Stomach (tissue), 9 donors: Measurements from ENCODE around the gene TFEB. TPM values are rescaled to one million over a fixed set of nuclear protein-coding genes. Genes with fewer than 3 reads are reported as not detected.

Experiments
- DNase-seq, 2 donors: peaks; one replicate each; pipeline versions ENCODE4 v3.0.0 to v3.0.0-alpha.2; 2013 to 2019
- H3K27ac ChIP-seq, 5 donors: fragments of 200-600 bp in 4 of 5; sonication (generic) in 4 of 5; one replicate each; pipeline ENCODE4 v1.5.1; 2013 to 2019; ENCODE audit warnings: mild to moderate bottlenecking in 1 of 5, moderate library complexity in 1 of 5
- H3K27me3 ChIP-seq, 3 donors: fragments of 200-600 bp; sonication (generic); one replicate each; pipeline ENCODE4 v1.5.1; 2017 to 2019; ENCODE audit warnings: mixed run types in 1 of 3
- H3K36me3 ChIP-seq, 4 donors: fragments of 200-600 bp; sonication (generic); 1 replicate in 3 of 4; 2 replicates in 1 of 4; pipeline ENCODE4 v1.5.1; 2016 to 2019
- H3K4me1 ChIP-seq, 4 donors: fragments of 200-600 bp; sonication (generic); one replicate each; pipeline ENCODE4 v1.5.1; 2016 to 2019
- H3K4me3 ChIP-seq, 4 donors: fragments of 200-600 bp; sonication (generic) in 3 of 4; one replicate each; pipeline ENCODE4 v1.5.1; 2016 to 2019; ENCODE audit warnings: mild to moderate bottlenecking in 1 of 4
- H3K9me3 ChIP-seq, 4 donors: fragments of 200-600 bp; sonication (generic); one replicate each; pipeline ENCODE4 v1.5.1; 2016 to 2019
- CTCF ChIP-seq, 7 experiments: fragments of 450-650 bp in 4 of 7; fragments of 200-600 bp in 3 of 7; sonication (generic) in 3 of 7; IDR thresholded peaks; one replicate each; pipeline ENCODE4 v1.5.1; 2016 to 2019; ENCODE audit warnings: antibody characterized with exemption in 7 of 7, control low read depth in 2 of 7, mild to moderate bottlenecking in 1 of 7
- EP300 ChIP-seq: sonication (generic); formaldehyde crosslinking; IDR thresholded peaks from one replicate; pipeline ENCODE4 v1.6.1; 2017; ENCODE audit warnings: antibody characterized with exemption
- POLR2A ChIP-seq, 4 donors: fragments of 450-650 bp; IDR thresholded peaks; one replicate each; pipeline ENCODE4 v1.6.1; 2016; ENCODE audit warnings: antibody characterized with exemption in 4 of 4, control low read depth in 2 of 4, mild to moderate bottlenecking in 1 of 4, moderate library complexity in 1 of 4
- POLR2AphosphoS5 ChIP-seq, 3 donors: sonication (generic); formaldehyde crosslinking; IDR thresholded peaks; one replicate each; pipeline ENCODE4 v1.6.1; 2016; ENCODE audit warnings: antibody characterized with exemption in 3 of 3
- WGBS, 5 donors: extraction: QIAGEN DNeasy Blood & Tissue Kit in 3 of 5; methylation state at CpG; one replicate each; pipeline versions ENCODE4 v1.1.5 to v1.1.7; 2013 to 2018; 5-methylcytosine and 5-hydroxymethylcytosine counted together
- intact Hi-C: fragments of 100-400 bp; cut with DNase I; formaldehyde crosslinking; loops from one replicate; pipeline ENCODE4 v1.15.1; 2023; ENCODE audit warnings: low total_unique reads
- polyA plus RNA-seq, 3 donors: library from polyadenylated mRNA; stranded (reverse); fragments of 200-250 nt; gene quantifications; one replicate each; pipeline ENCODE4 v1.2.3, GENCODE V29; 2013
- total RNA-seq, 5 donors: library from RNA; depleted of rRNA; stranded (reverse); fragments of >200 nt; gene quantifications; one replicate each; pipeline versions ENCODE4 v1.1.0 to v1.2.3, GENCODE V29; 2014 to 2016
- donor health status: healthy with polysubstance abuse.
- donor health status: Bipolar disorder and iron deficiency.
- donor health status: healthy.

The TFEB gene
- total and polyA plus RNA-seq, 8 donors, result 6.4 to 130 (median 13.5) TPM

- Histone ChIP-seq H3K27ac (peak overlapping the region; percentile 72 to 82 (median 75)), H3K9me3 (no peaks in the 10 kb centered on the region), H3K27me3 (no peaks in the 10 kb centered on the region), H3K36me3 (peaks cover 0 to 11% (median 0%) of the 10 kb centered on the region in 4 donors), H3K4me3 (no peak overlapping the region), H3K4me1 (peaks cover 9 to 22% (median 16%) of the 10 kb centered on the region in 4 donors)
- TF ChIP-seq POLR2AphosphoS5 (IDR thresholded peaks at IDR 0.05) (no peak), POLR2A (IDR thresholded peaks at IDR 0.05) (no peak), EP300 (no peak), CTCF (IDR thresholded peaks at IDR 0.05) (no peak)
- DNase-seq, result peak in 1 of 2 donors; percentile 91
- 15 to 43% (median 35%) methylated on average over 3 of the region's 3 CpGs for WGBS, 5 donors
- intact Hi-C loops, result no loop called here
Measured at GRCh38 chr6:41748542-41748941, 13.1 kb upstream of the TFEB start.

DNA sequence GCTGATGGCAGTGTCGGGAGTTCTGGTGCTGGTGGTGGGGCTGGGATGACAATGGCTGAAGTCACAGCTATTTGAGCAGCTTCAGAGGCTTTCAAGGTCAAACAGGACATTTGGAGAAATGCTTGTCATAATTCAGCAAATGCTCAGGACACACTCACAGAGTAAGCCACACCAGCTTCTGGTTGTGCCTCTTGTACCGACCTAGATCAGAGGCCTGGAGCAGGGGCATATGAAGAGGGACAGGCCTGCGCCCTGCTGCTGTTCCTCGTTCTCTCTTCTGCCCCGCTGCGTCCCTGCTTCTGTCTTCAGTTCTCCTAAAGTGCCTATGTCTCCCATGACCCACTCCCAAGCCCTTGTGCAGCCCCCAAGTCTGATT, 12.7 kb upstream of the TFEB start:
- DNase-seq, result no peak
- H3K4me1 ChIP-seq, result peaks cover 9 to 27% (median 18%) of the 10 kb centered on the region in 4 donors
- peak overlapping the region; percentile 72 to 82 (median 75) for H3K27ac ChIP-seq
- no peak for TF ChIP-seq POLR2A (IDR thresholded peaks at IDR 0.05)
- TF ChIP-seq EP300, result no peak
- TF ChIP-seq POLR2AphosphoS5 (IDR thresholded peaks at IDR 0.05), result no peak
- no peak for TF ChIP-seq CTCF (IDR thresholded peaks at IDR 0.05)
- H3K27me3 ChIP-seq, result no peaks in the 10 kb centered on the region
- H3K4me3 ChIP-seq, result no peak overlapping the region
- WGBS, 5 donors, result 56 to 80% (median 64%) methylated on average over 6 of the region's 6 CpGs
- intact Hi-C loops, result no loop called here
- peaks cover 0 to 16% (median 0%) of the 10 kb centered on the region in 4 donors for H3K36me3 ChIP-seq
- no peaks in the 10 kb centered on the region for H3K9me3 ChIP-seq

DNA sequence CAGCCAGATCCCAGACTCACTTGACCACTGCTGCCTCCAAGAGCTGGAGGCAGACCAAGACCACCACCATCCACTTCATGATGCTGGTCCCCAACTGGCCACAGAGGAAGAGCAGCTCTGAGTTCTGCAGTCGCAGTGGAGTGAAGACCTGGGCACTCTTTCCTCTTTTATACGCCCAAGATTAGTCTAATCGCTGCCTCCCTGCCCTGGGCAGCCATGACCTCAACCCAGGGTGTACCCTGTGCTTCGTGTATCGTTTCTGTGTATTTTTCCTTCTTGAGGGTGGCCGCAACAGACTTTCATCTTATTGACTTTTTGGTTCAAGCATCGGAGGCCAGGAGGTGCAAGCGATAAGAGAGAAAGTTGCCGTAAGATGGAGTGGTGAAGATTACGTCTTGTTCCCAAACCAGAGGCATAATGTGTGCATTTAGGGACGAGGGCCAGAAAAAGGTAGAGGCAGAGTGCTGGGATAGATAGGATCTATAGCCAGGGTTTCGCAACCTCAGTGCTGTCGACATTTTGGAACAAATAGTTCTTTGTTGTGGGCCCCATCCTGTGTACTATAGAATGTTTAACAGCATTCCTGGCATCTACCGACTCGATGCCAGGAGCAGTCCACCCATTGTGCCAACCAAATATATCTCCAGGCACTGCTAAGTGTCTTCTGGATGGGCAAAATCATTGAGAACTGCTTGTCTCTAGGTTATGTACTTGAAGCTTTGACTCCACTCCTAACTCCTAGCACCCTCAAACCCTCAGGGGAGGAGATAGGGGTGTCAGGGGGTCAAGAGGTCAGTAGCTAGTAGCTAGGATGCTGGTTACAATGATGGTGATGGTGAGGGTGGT, 12.1 kb upstream of the TFEB start, which contains the start of gene PGC:
Gene PGC (minus strand): TSS at position 142 of the 846 bp plus-strand sequence. CDS start 63 bp downstream, at position 79.
- Histone ChIP-seq H3K36me3 (peaks cover 0 to 22% (median 0%) of the 10 kb centered on the region in 4 donors), H3K9me3 (no peaks in the 10 kb centered on the region), H3K4me3 (peak within 1 kb of the TSS; percentile 30 to 50 (median 46)), H3K27ac (peak within 1 kb of the TSS; percentile 73 to 82 (median 78)), H3K4me1 (peaks cover 9 to 33% (median 20%) of the 10 kb centered on the region in 4 donors), H3K27me3 (no peaks in the 10 kb centered on the region)
- peak in 2 of 4 donors; percentile 67 to 97 for TF ChIP-seq POLR2A (IDR thresholded peaks at IDR 0.05)
- peak in 2 of 3 donors; percentile 97 to 99 for TF ChIP-seq POLR2AphosphoS5 (IDR thresholded peaks at IDR 0.05)
- no peak for TF ChIP-seq CTCF (IDR thresholded peaks at IDR 0.05)
- 34 to 64% (median 57%) methylated on average over 15 of the region's 15 CpGs for WGBS, 5 donors
- peak; percentile 71 to 85 for DNase-seq
- intact Hi-C loops, result no loop called here

DNA sequence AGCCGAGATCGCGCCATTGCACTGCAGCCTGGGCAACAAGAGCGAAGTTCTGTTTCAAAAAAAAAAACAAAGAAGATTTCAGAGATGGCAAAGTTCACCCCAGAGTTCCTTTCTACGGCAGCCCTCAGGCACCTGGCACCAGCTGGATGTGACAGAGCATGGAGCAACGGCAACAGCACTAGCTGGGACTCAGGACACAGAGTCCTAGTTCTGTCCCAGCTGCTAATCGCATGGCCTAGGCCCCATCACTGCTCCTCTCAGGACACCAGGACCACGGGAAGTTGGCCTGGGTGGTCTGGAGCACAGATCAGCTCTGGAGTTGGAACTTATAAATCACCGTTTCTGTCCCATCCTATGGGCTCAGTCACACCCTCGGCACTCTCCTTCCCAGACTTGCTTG, 10.7 kb upstream of the TFEB start:
- TF ChIP-seq EP300, result no peak
- TF ChIP-seq CTCF (IDR thresholded peaks at IDR 0.05), result no peak
- peak in 2 of 3 donors; percentile 77 to 83 for TF ChIP-seq POLR2AphosphoS5 (IDR thresholded peaks at IDR 0.05)
- TF ChIP-seq POLR2A (IDR thresholded peaks at IDR 0.05), result peak in 1 of 4 donors; percentile 4
- Histone ChIP-seq H3K4me3 (peak overlapping the region; percentile 30 to 50 (median 46)), H3K27me3 (no peaks in the 10 kb centered on the region), H3K4me1 (peaks cover 9 to 34% (median 28%) of the 10 kb centered on the region in 4 donors), H3K36me3 (peaks cover 0 to 32% (median 4%) of the 10 kb centered on the region in 4 donors), H3K27ac (peak overlapping the region; percentile 58 to 81 (median 75)), H3K9me3 (no peaks in the 10 kb centered on the region)
- intact Hi-C loops, result no loop called here
- DNase-seq, result no peak
- 36 to 53% (median 49%) methylated on average over 10 of the region's 10 CpGs for WGBS, 5 donors
